GM08714 (cell line): ENCODE measurements around the gene IFNAR1.

ENCODE experiments used
- H3K4me3 ChIP-seq: fragments of 200-500 bp; sonication (Bioruptor generic); 2 replicates; pipeline ENCODE4 v1.5.1; 2014; ENCODE audit warnings: mild to moderate bottlenecking, low read length, inconsistent platforms
- ZNF274 ChIP-seq: IDR thresholded peaks from 2 replicates; pipeline ENCODE4 v1.6.1; 2012; ENCODE audit warnings: mild to moderate bottlenecking, low read depth, low read length

IFNAR1 gene

GRCh38 chr21:33324291-33325221, at the start of gene IFNAR1:
IFNAR1 (plus strand) TSS chr21:33324970; CDS start chr21:33325056, 86 bp downstream.
- peak within 1 kb of the TSS; percentile 82 for H3K4me3 ChIP-seq
- TF ChIP-seq ZNF274, result no peak

- no peak for TF ChIP-seq ZNF274
- H3K4me3 ChIP-seq, result no peak overlapping the region
Observed at GRCh38 chr21:33278721-33279120, 46.0 kb upstream of the IFNAR1 start.

GRCh38 chr21:33279330-33279820, 45.4 kb upstream of the IFNAR1 start:
- H3K4me3 ChIP-seq, result no peak overlapping the region
- no peak for TF ChIP-seq ZNF274

GRCh38 chr21:33281096-33281652, 43.6 kb upstream of the IFNAR1 start:
- H3K4me3 ChIP-seq, result no peak overlapping the region
- TF ChIP-seq ZNF274, result no peak

GRCh38 chr21:33283203-33283602, 41.6 kb upstream of the IFNAR1 start:
- no peak for TF ChIP-seq ZNF274
- no peak overlapping the region for H3K4me3 ChIP-seq

- H3K4me3 ChIP-seq, result no peak overlapping the region
- TF ChIP-seq ZNF274, result no peak
Observed at GRCh38 chr21:33286076-33286475, 38.7 kb upstream of the IFNAR1 start.

- TF ChIP-seq ZNF274, result no peak
- H3K4me3 ChIP-seq, result no peak overlapping the region
Observed at GRCh38 chr21:33286600-33287456, 37.9 kb upstream of the IFNAR1 start.

GRCh38 chr21:33289199-33289819, 35.5 kb upstream of the IFNAR1 start:
- no peak overlapping the region for H3K4me3 ChIP-seq
- no peak for TF ChIP-seq ZNF274

GRCh38 chr21:33290441-33290840, 34.3 kb upstream of the IFNAR1 start:
- no peak for TF ChIP-seq ZNF274
- H3K4me3 ChIP-seq, result no peak overlapping the region

- TF ChIP-seq ZNF274, result no peak
- H3K4me3 ChIP-seq, result no peak overlapping the region
Observed at GRCh38 chr21:33291686-33292085, 33.1 kb upstream of the IFNAR1 start.

- TF ChIP-seq ZNF274, result no peak
- no peak overlapping the region for H3K4me3 ChIP-seq
Observed at GRCh38 chr21:33292724-33293123, 32.0 kb upstream of the IFNAR1 start.

- no peak overlapping the region for H3K4me3 ChIP-seq
- no peak for TF ChIP-seq ZNF274
Observed at GRCh38 chr21:33293136-33293535, 31.6 kb upstream of the IFNAR1 start.

- no peak overlapping the region for H3K4me3 ChIP-seq
- no peak for TF ChIP-seq ZNF274
Observed at GRCh38 chr21:33293811-33294216, 31.0 kb upstream of the IFNAR1 start.

GRCh38 chr21:33296156-33296555, 28.6 kb upstream of the IFNAR1 start:
- H3K4me3 ChIP-seq, result no peak overlapping the region
- no peak for TF ChIP-seq ZNF274
